Fibroblast of skin of left biceps (primary cell): ENCODE results near the gene CHM.

Experiments
- DNase-seq, 2 experiments: peaks; one replicate each; pipeline ENCODE4 v3.0.0-alpha.2; 2013; ENCODE audit warnings: low read depth in 2 of 2

The CHM gene

DNA sequence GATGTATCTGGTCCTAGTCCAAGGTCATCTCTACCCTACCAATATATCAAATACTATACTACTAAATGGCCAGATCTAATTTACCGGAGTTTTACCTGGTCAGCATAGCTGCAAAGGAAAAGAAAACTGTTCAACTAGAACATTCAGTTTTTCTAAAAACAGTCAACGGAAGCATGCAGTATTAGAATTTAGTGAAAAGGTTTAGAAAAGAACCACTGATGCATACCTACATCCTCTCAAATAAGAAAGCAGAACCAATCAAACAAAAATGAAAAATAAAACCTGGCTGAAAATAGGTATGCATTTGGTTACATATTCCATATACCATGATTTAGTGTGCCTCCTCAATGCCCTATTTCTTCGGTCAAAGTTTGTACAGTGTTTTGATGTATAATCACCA is 140.0 kb downstream of the CHM start:
- no peak for DNase-seq

DNA sequence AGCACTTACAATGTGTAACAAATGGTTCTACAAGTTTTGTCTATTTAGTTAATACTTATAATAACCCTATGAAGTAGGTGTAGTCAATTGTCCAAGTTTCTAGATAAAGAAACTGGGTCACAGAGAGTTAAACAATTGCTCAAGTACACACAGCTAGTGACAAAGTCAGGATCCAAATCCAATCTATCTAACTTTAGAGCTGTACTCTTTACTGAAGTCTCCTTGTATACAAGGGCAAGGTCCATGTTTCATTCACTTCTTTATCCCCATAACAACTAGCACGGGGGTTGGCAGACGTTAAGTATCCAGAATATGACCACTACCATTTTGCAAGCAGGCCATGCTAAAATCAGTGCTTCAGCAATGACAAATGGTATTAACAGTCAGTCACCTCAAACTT is 141.0 kb downstream of the CHM start:
- no peak for DNase-seq

DNA sequence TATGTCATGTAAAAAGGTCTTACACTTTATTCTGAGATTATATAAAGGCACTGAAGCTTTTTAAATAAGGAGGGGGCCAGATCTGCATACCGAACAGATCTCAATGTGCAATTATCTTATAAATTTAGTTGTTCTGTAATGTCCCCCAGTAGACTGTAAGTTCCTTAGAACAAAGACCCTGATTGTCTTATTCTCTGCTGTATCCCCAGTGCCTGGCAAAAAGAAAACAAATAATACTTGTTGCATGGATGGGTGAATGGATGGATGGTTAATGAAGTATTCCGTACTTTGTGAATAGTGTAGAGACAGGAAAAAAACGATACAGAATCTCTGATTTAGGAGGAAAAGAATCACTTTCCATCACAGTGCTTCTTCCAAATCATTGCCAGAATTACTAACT is 141.5 kb downstream of the CHM start:
- DNase-seq, result no peak

DNA sequence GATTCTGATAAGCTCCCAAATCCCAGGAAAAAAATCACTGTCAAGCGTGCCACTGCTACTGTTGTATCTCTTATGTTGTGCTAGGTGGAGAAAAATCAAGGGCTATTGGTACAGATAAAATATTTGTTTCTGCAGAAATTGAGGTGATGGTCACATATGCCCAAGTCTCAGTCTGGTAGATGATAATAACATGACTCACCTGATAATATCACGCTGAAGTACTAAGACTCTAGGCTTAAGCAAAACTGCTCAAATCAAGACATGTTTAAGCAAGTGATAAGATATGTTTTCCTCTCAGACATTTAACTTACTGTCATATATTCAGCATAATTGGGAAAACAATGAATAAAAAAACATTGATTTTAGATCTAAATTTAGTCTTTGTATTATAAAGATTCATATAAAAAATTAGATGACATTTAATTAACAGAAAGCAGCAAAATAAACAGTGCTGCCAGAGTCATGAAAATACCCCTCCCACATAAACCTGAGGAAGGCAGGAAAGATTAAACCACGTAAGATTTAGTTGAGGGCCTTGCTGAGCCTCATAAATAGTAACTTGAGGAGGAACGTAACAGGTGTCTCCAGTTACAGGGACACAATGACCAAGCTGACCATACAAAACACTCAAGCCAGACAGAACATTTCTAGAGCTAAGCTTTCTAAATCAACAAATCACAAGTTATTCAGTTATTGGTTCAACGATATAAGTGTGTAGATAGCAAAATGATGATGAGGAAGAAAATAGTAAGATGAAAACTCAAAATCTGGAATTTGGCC is 143.5 kb downstream of the CHM start:
- no peak for DNase-seq

DNA sequence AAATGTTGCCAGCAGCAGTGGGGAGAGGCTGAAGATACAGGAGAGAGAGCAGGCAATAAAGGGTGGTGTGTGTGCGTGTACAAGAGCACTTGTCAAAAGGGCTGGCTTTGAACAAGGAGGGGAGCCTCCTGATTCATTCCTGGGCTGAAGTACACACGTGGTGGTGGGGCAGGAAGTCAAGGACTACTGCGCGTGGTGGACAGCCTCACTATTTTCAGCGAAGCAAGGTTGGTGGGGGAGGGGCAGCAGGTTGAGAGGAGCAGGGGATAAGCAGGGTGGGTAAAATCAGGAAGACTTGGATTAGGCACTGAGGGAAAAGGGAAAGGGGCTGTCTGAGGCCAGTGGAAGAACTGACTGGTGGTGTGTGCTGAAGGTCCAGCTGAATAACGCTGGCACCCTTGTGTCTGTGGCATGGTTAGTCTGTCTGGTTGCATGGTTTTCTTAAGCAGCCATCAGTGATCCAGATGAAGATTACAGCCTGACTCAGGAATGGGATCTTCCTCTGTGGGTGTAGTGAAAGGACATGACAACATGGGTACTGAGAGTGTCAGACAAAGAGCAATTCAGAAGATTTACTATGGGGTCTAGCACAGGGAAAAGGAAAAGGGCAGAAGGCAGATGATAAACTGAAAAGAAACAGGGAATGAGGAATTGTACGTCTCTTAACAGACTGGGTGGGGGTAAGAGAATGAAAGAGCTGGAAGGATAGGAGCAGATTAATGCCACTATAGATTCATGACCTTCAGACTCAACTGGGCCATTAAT is 149.8 kb downstream of the CHM start:
- no peak for DNase-seq

DNA sequence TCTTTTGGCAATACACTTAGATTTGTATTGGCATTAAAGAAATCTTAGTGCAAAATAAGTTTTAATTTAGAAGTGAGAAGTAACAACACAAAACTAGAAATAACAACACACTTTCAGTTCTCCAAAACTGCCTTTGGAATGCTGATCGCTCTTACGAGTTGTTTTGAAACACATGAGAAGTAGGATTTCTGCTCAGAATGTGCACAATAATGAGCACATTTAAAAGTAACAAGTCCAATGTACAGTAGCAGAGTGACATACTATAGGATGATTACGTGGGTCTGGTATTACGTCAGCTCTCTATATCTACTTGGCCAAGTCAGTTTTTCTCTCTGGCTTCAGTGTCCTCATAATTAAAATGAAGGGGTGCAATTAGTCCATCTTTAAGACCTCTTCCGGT is 164.8 kb downstream of the CHM start:
- no peak for DNase-seq

DNA sequence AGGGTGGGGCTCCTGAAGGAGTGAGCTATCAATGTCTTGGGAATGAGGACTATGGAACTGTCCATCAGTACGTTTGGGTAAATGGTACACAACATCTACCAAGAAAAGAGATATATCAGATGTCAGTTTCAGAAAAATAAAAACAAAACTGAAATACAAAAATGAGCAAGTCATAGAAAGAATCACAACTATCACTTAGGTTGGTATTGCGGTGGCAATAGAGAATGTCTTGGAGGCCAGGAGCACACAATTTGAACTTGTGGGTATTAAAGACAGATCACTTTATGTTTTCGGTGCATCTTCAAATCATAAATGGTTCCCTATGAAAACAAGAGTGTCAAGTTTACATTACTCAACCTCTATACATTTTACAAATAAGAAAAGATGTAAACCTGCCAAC is 176.8 kb downstream of the CHM start:
- DNase-seq, result no peak

DNA sequence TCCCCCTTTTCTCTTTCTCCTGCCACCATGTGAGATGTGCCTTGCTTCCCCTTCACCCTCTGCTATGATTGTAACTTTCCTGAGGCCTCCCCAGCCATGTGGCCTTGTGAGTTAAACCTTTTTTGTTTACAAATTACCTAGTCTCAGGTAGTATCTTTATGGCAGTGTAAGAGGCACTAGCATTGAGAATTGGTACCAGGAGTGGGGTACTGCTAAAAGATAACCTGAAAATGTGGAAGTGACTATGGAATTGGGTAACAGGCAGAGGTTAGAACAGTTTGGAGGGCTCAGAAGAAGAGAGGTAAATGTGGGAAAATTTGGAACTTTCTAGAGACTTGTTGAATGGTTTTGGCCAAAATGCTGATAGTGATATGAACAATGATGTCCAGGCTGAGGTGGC is 182.0 kb downstream of the CHM start:
- no peak for DNase-seq

DNA sequence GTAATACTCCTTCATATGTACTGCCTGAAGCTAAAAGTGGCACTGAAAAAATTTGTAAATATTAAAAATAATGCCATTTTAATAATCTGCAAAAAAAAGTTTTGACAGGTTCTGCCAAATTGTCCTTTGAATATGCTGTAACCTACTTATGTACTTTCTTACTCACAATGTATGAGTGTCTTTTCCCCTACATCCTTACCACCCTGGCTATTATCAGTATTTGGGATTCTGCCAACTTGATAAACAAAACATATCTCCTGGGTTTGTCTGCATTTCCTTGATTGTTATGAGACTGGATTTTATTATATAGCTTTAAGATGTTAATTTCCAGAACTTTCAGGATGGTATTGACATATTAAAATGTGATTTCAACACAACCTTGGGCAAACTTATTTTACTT is 187.9 kb downstream of the CHM start:
- DNase-seq, result no peak

DNA sequence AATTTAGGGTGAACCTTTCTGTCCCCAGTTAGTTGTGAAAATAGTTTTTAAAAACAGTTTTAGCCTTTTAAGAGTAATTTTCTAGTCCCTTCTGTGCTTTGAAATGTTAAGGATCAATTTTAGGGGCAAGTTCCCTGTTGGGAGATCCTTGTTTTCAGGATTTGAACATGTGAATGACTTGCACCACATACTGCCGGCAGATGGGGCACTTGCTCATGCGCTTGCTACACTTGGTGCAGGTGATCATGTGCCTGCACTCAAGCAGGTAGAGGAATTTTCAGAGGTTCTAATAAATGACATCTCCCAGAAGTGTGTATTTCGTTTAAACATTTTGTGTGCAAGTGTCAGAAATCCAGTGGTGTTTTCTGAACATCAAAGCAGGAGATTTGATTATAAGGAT is 195.9 kb downstream of the CHM start:
- DNase-seq, result no peak

DNA sequence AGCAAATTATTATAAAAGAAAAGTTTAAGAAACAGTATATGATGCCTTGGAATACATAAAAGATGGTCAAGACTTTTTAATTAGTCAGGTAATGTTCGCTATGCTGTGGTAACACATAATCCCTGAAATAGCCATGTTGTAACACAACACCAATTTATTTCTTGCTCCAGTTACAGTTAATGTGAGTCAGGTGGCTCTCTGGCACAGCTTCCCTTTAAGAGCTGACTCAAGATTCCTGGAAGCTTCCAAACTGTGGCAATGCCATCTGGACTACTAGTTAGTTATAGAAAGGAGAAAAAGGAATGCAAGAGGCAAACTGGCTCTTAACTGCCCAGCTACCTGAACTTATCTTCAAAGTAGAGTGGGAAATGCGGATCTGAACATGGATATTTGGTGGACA is 210.5 kb downstream of the CHM start:
- DNase-seq, result no peak

DNA sequence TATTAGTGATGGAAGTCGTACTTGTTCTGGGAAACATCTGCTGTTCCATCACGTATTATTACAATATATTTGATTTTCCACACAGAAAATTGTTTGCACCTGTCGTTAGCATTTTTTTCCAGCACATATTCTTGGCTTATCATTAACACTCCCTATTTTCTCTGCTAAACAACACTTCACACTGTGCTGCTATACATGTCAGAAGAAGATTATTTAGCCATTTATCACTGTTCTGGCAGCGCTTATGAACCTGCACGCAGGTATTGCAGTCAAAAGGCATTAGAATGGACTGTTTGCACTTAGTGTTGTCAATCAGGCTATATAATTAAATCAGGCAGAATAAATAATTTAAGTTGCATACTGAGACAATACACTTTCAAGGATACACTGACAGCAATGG is 218.6 kb downstream of the CHM start:
- no peak for DNase-seq

DNA sequence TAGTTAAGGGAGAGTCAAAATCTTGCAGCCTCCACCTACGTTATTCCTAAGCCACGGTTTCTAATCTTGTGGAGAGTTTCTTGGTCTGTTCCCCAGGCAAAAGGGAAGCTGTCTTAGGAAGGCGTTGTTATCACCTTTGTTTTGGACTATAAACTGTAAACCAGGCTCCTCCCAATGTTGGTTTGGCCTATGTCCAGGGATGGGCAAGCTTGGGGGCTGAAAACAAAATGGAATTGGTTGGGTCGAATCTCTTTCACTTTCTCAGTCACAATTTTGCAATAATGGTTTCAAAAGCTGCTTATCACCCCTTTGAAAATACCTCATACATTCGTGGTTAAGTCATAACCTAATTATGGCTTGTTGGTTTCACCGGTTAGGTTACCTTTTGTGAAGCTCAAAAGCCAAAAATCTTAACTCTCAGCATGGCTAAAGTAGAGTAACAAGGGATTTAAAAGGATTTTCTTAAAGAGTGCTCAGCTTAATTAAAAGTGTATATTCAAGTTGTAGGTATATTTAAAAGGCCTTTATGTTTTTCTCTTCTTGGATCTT is 232.1 kb downstream of the CHM start:
- DNase-seq, result no peak
